ENCODE results near the gene AGA.

The AGA gene

DNA sequence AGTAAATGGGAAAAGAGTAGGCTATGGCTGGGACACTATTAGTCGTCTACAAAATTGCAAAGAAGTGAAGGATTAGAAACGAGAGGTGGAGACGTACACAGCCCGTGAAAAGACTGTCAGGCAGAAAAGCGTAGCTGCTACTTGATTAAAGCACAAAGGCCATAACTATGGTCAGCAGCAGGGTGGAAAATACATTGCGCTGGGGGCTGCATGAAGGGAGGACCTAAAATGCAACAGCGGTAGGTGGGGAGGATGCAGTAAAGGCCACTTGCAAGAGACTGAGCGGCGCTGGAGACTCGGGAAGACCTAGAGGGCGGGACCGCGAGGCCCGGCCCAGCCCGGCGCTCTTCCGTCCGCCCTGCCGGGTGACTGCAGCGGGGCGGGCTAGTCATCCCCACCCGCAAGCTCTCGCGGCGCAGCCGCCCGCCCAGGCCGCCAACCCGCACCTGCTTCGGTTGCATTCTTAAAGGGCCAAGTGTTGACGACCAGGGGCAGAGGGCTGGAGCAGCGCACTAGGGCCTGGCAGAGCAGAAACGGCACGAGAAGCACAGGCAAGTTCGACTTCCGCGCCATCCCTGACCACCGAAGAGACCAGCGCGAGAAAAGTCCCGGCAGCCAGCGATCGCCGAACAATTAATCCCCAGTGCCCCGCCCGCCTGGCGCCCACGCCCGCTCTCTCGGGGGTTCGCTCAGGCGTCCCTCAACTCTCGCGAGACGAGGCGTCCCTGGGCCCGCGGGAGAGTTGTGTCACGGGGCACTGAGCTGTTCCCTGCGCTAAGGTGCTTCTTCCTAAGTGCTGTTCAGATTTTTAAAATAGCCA is at the start of gene AGA:
Gene AGA (minus strand): TSS at position 635 of the 820 bp plus-strand sequence. CDS start 62 bp downstream, at position 573.
- DNase-seq = peak; percentile 64

DNA sequence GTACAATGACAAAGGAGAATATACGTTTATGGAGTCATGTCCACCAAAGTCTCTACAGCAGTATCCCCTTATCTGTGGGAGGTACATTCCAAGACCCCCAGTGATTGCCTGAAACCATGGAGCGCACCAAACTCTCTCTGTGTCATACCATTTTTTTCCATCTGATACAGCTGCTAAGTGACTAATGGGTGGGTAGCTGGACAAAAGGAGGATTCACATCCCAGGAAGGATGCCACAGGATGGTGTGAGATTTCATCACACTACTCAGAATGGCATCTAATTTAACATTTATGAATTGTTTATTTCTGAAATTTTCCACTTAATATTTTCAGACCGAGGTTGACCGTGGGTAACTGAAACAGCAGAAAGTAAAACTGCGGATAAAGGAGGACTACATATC is 49.8 kb upstream of the AGA start:
- no peak for DNase-seq

- DNase-seq = no peak
These were observed 48.5 kb upstream of the AGA start for GRCh38 chr4:177490769-177491168.

- no peak for DNase-seq
These were observed 47.4 kb upstream of the AGA start for GRCh38 chr4:177489471-177490246.

DNA sequence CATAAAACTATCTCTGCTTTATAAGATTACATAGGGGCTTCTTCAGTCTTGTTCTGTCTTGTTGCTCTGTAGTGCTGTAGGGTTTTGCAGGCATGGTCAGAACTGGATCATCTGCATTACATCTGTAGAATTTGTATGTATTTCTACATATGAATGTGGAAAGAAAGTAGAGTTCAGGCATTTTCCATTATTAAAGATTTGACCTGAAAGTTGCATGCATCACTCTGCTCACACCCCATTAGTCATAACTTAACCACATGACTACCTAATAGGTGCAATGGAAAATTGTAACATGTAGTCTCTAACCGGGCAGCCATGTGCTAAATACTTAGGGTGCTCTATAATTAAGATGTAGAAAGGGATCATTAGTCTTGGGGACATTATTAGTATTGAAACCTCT is 45.7 kb upstream of the AGA start:
- no peak for DNase-seq

DNA sequence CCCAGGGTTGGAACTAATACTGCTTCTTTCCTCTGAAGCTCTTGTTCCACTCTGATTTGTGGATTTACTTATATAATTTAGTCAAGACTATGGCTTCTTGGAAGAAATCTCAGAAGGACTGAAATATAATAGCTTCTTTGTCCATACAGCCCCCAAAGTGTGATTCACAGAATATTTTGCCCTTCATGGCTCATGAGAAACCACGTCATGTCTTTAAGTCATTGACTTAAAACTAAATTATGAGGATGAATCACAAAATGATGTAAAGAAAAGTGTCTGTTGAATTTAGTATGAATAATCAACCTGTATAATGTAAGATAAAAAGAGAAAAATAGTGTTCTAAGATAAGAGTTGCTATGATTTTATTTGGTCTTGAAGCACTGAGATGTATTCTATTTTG is 43.3 kb upstream of the AGA start:
- DNase-seq = no peak

GRCh38 chr4:177484613-177485021 is 42.4 kb upstream of the AGA start:
- no peak for DNase-seq

GRCh38 chr4:177483760-177484159 is 41.5 kb upstream of the AGA start:
- no peak for DNase-seq

DNA sequence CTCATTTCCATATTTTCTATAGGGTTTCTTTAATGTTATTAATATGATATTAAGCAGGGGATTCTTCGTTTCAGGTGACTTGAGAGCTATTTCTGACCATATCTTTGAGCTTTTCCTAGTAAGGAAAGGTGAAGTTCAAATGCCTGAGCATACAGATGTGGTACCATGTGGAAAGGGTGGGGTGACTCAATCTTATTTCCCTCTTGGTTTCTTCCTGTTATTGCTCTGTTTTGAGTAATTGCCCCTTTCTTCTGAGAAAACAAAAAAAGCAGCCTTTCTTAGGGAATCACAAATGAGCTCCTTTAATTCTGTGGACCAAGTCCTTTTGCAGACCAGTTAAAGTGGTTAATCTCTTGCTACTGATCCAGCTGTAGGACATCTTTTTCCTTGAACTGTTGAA is 41.0 kb upstream of the AGA start:
- no peak for DNase-seq

DNA sequence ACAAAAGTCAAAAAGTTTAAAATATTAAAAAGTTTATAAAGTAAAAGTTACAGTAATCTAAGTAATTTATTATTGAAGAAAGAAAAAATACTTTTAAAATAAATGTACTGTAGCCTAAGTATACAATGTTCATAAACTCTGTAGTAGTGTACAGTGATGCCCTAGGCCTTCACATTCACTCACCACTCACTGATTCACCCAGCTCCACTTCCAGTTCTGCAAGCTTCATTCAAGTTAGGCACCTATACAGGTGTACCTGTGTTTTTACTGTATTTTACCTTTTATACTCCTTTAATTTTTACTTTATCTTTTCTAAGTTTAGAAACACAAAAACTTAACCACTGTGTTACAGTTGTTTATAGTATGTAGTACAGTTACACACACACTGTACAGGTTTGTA is 40.1 kb upstream of the AGA start:
- no peak for DNase-seq

DNA sequence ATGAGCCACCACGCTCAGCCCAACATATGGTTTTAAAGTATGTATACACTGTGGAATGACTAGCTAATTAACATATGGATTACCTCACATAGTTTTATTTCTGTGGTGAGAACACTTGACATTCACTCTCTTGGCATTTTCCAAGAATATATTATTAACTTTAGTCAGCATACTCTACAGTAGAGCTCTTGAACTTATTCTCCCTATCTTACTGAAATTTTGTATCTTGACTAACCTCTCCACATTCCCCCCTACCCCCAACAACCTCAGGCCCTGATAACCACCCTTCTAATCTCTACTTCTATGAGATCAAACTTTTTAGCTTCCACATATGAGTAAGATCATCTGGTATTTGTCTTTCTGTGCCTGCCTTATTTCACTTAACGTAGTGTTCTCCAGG is 38.6 kb upstream of the AGA start:
- DNase-seq = no peak

DNA sequence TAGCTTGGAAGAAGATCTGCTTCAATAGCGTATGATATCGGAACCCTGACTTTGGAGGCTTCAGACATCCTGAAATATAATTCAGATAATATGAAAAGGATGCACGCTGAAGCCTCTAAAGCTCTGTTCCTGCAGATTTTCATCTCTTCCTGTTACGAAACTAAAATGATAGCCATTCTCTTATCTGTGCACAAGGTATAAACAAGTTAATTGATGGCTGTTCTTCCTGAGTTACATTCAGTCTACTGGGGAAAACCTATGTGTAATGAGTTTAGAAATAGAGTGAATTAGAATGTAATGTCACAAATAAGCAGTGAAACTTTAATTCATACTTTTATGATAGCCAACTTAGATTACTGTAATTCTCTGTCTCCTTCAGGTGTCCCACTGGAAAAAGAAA is 36.8 kb upstream of the AGA start:
- no peak for DNase-seq

GRCh38 chr4:177478496-177478895 is 36.3 kb upstream of the AGA start:
- DNase-seq = no peak

DNA sequence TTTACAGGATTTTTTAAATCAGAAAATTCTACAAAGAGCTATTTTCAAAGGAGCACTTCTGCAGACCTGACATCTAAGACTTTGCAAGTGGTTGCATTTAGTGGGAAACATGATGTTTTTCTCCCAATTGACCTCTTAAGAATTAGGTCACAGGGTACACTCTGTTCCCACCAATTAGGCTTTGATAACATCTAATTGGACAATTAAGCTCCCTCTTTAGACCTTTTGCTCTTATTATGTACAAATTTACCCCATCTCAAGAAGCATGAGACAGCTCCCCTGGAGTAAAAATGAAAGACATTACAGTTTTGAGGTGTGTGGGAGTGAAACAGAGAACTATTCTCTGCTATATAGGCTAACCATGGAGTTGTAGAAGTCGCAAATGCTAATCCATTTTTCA is 31.8 kb upstream of the AGA start:
- no peak for DNase-seq

DNA sequence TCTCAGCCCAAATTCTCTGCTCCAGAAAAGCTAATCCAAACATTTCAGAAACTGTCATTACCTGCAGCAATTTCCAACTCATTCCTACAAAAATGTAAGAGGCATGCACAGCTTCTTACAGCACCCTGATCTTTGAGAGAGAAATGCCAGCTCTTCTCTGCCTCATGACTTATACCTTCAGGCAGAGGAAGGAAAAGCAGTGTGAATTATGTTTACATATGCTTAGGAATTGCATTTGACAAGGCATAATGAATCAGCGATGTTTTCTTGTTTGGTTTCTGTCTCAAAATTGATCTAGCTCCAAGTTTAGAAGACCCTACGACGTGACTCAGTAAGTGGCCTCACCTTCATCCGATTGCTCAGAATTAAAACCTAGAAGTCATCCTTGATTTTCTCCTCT is 21.8 kb upstream of the AGA start:
- DNase-seq = no peak

- DNase-seq = no peak
These were observed 19.4 kb upstream of the AGA start for GRCh38 chr4:177461606-177462005.

DNA sequence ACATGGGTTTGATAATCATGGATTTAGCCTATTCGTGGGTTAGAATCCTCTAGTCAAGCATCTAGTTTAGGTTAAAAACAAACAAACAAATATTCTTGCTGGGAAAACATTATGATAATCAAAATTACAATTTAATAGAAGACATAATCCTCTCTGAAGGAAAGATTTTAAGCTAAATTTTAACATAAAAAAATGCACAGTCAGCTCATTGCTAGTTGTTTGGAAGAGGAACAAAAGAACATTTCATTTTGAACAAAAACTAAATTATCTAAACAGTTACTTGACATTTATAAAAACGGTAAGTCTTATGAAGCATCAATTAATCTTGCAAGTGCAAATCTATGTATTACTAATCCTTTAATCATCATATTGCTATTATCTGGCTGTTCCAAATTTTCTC is 18.2 kb upstream of the AGA start:
- DNase-seq = no peak

DNA sequence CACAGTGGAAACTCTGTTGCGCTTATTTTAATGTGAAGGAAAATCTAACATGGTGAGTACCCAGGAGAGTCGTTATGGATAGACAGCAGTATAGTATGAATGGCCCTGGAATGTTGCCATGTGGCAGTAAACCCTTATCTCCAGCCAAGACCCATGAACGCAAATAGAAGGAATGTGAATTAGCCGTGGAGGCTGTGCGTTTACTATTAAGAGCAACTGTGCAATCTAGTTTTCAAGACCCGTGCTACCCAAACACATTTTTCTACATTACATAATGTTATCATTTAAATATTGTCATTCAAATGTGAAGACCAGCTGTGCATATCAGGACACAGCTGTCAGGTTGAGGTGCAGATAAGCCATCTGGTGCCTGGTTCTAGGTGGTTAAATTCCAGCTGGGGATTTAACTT is 13.3 kb upstream of the AGA start:
- DNase-seq = no peak

DNA sequence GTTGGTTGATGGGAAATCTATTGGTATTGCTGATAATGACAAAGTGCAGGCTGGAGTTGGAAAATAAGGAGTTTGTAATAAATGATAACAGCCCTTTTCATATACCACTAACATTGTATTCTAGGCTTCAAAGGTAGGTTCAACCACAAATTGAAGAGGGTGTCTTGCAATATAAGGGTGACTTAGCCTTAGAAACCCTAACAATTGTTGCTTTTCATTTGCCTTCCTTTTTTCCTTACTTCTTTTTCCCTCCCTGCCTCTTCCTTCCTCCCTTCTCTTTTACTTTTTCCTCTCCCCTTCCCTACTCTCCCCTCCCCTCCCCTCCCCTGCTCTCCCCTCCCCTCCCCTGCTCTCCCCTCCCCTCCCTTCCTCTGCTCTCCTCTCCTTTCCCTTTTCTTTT is 10.9 kb upstream of the AGA start:
- no peak for DNase-seq

GRCh38 chr4:177451108-177451500 is 8.9 kb upstream of the AGA start:
- no peak for DNase-seq

DNA sequence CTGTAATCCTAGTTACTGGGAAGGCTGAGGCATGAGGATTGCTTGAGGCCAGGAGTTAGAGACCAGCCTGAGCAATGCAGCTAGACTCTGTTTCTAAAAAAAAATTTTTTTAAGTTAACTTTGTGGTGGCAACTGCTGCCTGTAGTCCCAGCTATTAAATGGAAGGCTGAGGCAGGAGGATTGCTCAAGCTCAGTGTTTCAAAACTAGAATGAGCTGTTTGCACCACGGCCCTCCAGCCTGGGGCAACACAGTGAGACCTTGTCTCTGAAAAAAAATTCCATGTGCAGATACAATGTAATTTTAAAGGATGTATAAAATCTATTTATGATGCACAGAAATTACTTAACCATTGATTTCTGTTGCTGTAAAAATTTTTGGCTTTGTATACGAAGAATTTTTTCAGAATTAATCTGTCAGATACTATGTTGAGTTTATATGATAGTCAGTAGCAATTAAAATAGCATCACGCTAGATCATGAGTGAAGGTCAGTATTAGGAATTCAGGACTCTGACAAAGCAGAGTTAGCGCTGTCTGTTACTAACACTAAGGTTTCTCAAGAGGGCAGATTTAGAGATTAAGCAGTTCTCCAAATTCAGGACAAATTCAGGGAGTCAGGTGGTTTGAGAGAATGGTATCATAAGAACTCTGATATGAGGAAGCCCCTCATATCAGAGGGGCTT is 8.3 kb upstream of the AGA start:
- no peak for DNase-seq

DNA sequence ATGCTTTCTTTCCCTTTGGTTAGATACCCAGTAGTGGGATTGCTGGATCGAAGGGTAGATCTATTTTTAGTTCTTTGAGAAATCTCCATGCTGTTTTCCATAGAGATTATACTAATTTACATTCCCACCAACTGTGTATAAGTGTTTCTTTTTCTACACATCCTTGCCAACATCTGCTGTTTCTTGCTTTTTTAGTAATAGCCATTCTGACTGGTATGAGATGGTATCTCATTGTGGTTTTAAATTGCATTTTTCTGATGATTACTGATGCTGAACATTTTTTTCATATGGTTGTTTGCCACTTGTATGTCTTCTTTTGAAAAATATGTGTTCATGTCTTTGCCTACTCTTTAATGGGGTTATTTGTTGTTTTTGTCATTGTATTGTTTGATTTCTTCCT is 6.6 kb upstream of the AGA start:
- no peak for DNase-seq

DNA sequence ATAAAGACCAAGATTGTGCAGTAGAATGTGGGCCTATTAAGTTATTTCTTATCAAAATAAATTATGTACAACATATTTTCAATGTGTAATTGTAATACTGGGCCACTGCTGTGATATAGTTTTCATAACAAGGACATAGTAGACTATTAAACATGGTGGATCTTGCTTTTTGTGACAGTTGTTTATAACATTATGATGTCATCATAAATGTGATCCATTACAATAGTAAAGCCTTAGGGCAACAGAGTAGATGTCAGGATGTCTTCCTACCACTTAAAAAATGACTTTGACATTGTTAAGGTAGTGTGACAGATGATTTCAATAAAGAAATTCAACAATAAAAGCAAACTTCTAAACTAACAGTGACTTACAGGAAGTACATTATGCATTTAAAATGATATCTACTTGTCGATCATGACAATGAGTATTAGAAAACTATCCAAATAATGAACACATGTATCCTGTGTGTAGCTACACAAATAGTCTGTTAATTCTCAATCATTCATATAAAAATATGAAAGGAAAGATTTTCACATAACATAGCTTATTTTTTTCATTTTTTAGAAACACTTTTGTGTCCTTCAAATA is 5.3 kb upstream of the AGA start:
- DNase-seq = no peak

- DNase-seq = no peak
These were observed 4.3 kb upstream of the AGA start for GRCh38 chr4:177446586-177446985.

All from NCI-H510A (cell line).